ENCODE results near the gene RBM38. TPM values are rescaled to one million over a fixed set of nuclear protein-coding genes. Genes with fewer than 3 reads are reported as not detected.

Gene RBM38
- total RNA-seq, 6 donors from 2014 or later = 14.7 to 27.5 (median 22.3) TPM

GRCh38 chr20:57379263-57379647 lies 11.9 kb upstream of the RBM38 start:
- Histone ChIP-seq H3K9me3 (no peaks in the 10 kb centered on the region), H3K27ac (no peak overlapping the region), H3K4me1 (peaks cover 2 to 12% (median 4%) of the 10 kb centered on the region in 4 donors), H3K27me3 (no peaks in the 10 kb centered on the region), H3K36me3 (peaks cover 18 to 67% (median 46%) of the 10 kb centered on the region in 4 donors), H3K4me3 (no peak overlapping the region)
- no peak for ATAC-seq (ENCODE audit: low FRiP score in 2 of 2)
- 80 to 87% methylated on average over 5 of the region's 5 CpGs for WGBS, 2 donors
- no peak for DNase-seq
- TF ChIP-seq CTCF (IDR thresholded peaks at IDR 0.05) (no peak), EP300 (IDR thresholded peaks at IDR 0.05) (no peak), POLR2AphosphoS5 (IDR thresholded peaks at IDR 0.05) (no peak), POLR2A (IDR thresholded peaks at IDR 0.05) (no peak)

GRCh38 chr20:57380081-57380750 lies 11.0 kb upstream of the RBM38 start:
- Histone ChIP-seq H3K36me3 (peaks cover 11 to 57% (median 36%) of the 10 kb centered on the region in 4 donors), H3K27me3 (no peaks in the 10 kb centered on the region), H3K4me3 (no peak overlapping the region), H3K9me3 (no peaks in the 10 kb centered on the region), H3K27ac (no peak overlapping the region), H3K4me1 (peaks cover 0 to 16% (median 4%) of the 10 kb centered on the region in 4 donors)
- TF ChIP-seq POLR2A (IDR thresholded peaks at IDR 0.05) = no peak
- TF ChIP-seq EP300 (IDR thresholded peaks at IDR 0.05) = no peak
- TF ChIP-seq CTCF (IDR thresholded peaks at IDR 0.05) = no peak
- no peak for TF ChIP-seq POLR2AphosphoS5 (IDR thresholded peaks at IDR 0.05)
- DNase-seq = no peak
- ATAC-seq (ENCODE audit: low FRiP score in 2 of 2) = no peak
- WGBS, 2 donors = 78 to 90% methylated on average over 4 to 10 of the region's 10 CpGs

GRCh38 chr20:57381596-57382503 lies 9.3 kb upstream of the RBM38 start:
- Histone ChIP-seq H3K27me3 (no peaks in the 10 kb centered on the region), H3K9me3 (no peaks in the 10 kb centered on the region), H3K4me1 (peaks cover 0 to 15% (median 11%) of the 10 kb centered on the region in 4 donors), H3K36me3 (peaks cover 3 to 41% (median 22%) of the 10 kb centered on the region in 4 donors), H3K4me3 (no peak overlapping the region), H3K27ac (no peak overlapping the region)
- peak; percentile 48 to 82 for DNase-seq
- TF ChIP-seq CTCF (IDR thresholded peaks at IDR 0.05) = peak; percentile 87 to 91 (median 89)
- no peak for TF ChIP-seq EP300 (IDR thresholded peaks at IDR 0.05)
- ATAC-seq (ENCODE audit: low FRiP score in 2 of 2) = peak; percentile 83 to 87
- WGBS, 2 donors = 52 to 56% methylated on average over 20 of the region's 20 CpGs

GRCh38 chr20:57382516-57382915 lies 8.7 kb upstream of the RBM38 start:
- no peaks in the 10 kb centered on the region for H3K9me3 ChIP-seq
- TF ChIP-seq EP300 (IDR thresholded peaks at IDR 0.05) (no peak), CTCF (IDR thresholded peaks at IDR 0.05) (no peak), POLR2A (IDR thresholded peaks at IDR 0.05) (no peak), POLR2AphosphoS5 (IDR thresholded peaks at IDR 0.05) (no peak)
- DNase-seq = no peak
- peaks cover 0 to 34% (median 16%) of the 10 kb centered on the region in 4 donors for H3K36me3 ChIP-seq
- no peaks in the 10 kb centered on the region for H3K27me3 ChIP-seq
- no peak overlapping the region for H3K27ac ChIP-seq
- WGBS, 2 donors = 84 to 90% methylated on average over 5 of the region's 5 CpGs
- no peak for ATAC-seq (ENCODE audit: low FRiP score in 2 of 2)
- peaks cover 0 to 15% (median 11%) of the 10 kb centered on the region in 4 donors for H3K4me1 ChIP-seq
- no peak overlapping the region for H3K4me3 ChIP-seq
